HUDEP-2 (cell line): ENCODE data around the gene ANKUB1.

Experiments
- DNase-seq, 76 experiments: peaks; one replicate each; lab custom pipeline; 2025; ENCODE audit not compliant: unreplicated experiment in 76 of 76; lab: John Stamatoyannopoulos, UW

The ANKUB1 gene

GRCh38 chr3:149713730-149714654 is 78.4 kb downstream of the ANKUB1 start:
- no peak for DNase-seq
